ENCODE data around the gene DIRAS1.

DNA sequence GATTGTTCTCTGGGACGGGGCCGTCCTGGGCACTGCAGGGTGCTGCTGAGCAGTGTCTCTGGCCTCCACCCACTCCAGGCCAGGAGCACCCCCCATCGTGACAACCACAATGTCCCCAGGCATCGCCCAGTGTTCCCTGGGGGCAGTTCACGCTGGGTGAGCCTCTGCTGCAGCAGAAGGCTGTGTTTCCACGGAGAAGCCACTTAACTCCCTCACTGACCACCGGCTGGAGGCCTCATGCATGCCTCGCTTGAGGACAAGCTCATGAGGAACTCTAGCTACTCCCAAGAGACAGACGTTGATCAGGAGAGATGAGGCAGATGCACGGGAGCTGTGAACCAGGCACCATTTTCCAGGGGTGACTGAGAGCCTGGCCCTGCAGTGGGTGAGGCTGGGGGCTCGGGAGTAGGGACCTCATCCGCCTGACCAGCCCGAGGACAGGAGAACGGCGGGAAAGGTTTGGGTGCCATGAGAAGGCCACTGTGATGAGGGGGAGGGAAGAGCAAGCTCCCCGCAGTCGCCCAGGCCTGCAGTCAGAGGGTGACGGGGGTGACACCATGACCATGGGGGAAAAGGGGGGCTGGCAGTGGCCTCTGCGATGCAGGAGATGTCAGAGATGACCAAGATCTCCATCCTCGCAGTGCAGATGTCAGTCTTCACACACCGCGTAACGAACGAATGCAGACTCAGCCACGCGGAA, 13.6 kb upstream of the DIRAS1 start:
- no peak for TF ChIP-seq CTCF (IDR thresholded peaks at IDR 0.05)
- TF ChIP-seq POLR2AphosphoS5 (IDR thresholded peaks at IDR 0.05; ENCODE audit: low read depth, low read length), result no peak
- no peak for TF ChIP-seq TCF7L2 (IDR thresholded peaks at IDR 0.05; ENCODE audit: low read depth, low read length)
- TF ChIP-seq SIN3A (IDR thresholded peaks at IDR 0.05; ENCODE audit: borderline replicate concordance, insufficient read depth, low read depth, low read length), result no peak

All from Panc1 (cell line).